Mammary epithelial cell (primary cell): ENCODE measurements around the gene STK17B.

Experiments
- CTCF ChIP-seq, 2 donors: IDR thresholded peaks in 1 of 2; conservative IDR thresholded peaks in 1 of 2; 2 replicates each; pipeline ENCODE4 v1.5.1; 2011 to 2012; ENCODE audit warnings: inconsistent platforms in 2 of 2, low read length in 2 of 2, mild to moderate bottlenecking in 2 of 2, control low read depth in 1 of 2, low read depth in 1 of 2; ENCODE audit not compliant: insufficient read depth in 1 of 2; ENCODE audit errors: extremely low read depth in 1 of 2
- EZH2 ChIP-seq: IDR thresholded peaks from 2 replicates; pipeline ENCODE4 v1.6.1; 2012; ENCODE audit warnings: low read length, inconsistent platforms, borderline replicate concordance

- TF ChIP-seq CTCF (conservative IDR thresholded peaks at IDR 0.05 in 1 of 2, IDR thresholded peaks at IDR 0.05 in 1 of 2; ENCODE audit: extremely low read depth in 1 of 2, insufficient read depth in 1 of 2, low read depth in 1 of 2, low read length in 2 of 2): no peak
- TF ChIP-seq EZH2: no peak
Measured at GRCh38 chr2:196160946-196161345, 10.4 kb downstream of the STK17B start.
